ENCODE measurements around the gene SYT9. TPM values are rescaled to one million over a fixed set of nuclear protein-coding genes. Genes with fewer than 3 reads are reported as not detected.

The SYT9 gene
- total RNA-seq, 1 donor from 2014 or later: 0.18 TPM

DNA sequence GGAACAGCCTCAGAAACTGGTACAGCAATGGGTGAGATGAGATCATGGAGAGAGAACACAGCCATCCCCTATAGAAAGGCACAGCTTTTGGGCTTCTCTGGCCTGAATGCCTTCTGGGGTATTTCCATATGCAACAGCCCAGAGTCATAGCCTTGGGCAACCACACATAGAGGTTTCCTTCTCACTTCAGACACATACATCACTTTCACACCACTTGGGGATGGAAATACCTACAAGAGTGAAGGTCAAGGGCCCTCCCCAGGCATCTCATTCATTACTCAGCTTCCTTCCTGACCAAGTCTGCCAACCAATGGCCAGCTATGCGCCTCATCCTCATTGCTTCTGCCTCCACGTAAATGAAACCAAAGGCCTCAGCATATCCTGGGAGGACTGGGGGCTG, 215.9 kb downstream of the SYT9 start:
- intact Hi-C loops (cut with DNase I): no loop called here
- H3K27me3 ChIP-seq (ENCODE audit: low read depth): peaks cover 3% of the 10 kb centered on the region
- TF ChIP-seq, protein P1, sequence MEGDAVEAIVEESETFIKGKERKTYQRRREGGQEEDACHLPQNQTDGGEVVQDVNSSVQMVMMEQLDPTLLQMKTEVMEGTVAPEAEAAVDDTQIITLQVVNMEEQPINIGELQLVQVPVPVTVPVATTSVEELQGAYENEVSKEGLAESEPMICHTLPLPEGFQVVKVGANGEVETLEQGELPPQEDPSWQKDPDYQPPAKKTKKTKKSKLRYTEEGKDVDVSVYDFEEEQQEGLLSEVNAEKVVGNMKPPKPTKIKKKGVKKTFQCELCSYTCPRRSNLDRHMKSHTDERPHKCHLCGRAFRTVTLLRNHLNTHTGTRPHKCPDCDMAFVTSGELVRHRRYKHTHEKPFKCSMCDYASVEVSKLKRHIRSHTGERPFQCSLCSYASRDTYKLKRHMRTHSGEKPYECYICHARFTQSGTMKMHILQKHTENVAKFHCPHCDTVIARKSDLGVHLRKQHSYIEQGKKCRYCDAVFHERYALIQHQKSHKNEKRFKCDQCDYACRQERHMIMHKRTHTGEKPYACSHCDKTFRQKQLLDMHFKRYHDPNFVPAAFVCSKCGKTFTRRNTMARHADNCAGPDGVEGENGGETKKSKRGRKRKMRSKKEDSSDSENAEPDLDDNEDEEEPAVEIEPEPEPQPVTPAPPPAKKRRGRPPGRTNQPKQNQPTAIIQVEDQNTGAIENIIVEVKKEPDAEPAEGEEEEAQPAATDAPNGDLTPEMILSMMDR (IDR thresholded peaks at IDR 0.05): no peak

GRCh38 chr11:7469351-7469865, 217.7 kb downstream of the SYT9 start:
- Histone ChIP-seq H3K9me3 (no peaks in the 10 kb centered on the region), H3K27me3 (ENCODE audit: low read depth) (peaks cover 3% of the 10 kb centered on the region), H3K36me3 (no peaks in the 10 kb centered on the region), H3K4me1 (no peaks in the 10 kb centered on the region), H3K4me3 (no peak overlapping the region), H3K27ac (no peak overlapping the region)
- intact Hi-C loops (cut with DNase I): no loop called here
- no peak for DNase-seq
- TF ChIP-seq, protein P1 (IDR thresholded peaks at IDR 0.05): no peak
- no peak for ATAC-seq

More for the DNA sequence above, 215.9 kb downstream of the SYT9 start:
- DNase-seq (no peak), ATAC-seq (no peak)
- Histone ChIP-seq H3K4me1 (no peaks in the 10 kb centered on the region), H3K27ac (no peak overlapping the region), H3K4me3 (no peak overlapping the region), H3K9me3 (no peaks in the 10 kb centered on the region), H3K36me3 (no peaks in the 10 kb centered on the region)

DNA sequence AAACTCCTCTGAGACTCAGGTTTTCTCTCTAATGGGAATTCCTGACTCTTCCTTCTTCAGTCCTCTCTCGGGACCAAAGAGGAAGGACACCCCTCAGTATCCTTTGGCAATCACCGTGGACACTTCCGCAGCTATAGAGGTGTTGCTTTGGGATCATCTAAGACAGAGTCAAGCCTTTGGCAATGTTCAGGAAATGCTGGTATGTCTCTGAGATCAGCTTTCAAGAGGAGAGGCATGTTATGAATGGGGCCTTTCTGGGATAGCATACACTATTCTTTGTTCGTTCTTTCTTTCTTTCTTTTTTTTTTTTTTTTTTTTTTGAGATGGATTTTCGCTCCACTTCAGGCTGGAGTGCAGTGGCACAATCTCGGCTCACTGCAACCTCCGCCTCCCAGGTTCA, 219.4 kb downstream of the SYT9 start:
- H3K9me3 ChIP-seq: no peaks in the 10 kb centered on the region
- H3K27ac ChIP-seq: no peak overlapping the region
- no peaks in the 10 kb centered on the region for H3K36me3 ChIP-seq
- H3K27me3 ChIP-seq (ENCODE audit: low read depth): peaks cover 3% of the 10 kb centered on the region
- ATAC-seq: no peak
- TF ChIP-seq, protein P1 (IDR thresholded peaks at IDR 0.05): no peak
- no peaks in the 10 kb centered on the region for H3K4me1 ChIP-seq
- H3K4me3 ChIP-seq: no peak overlapping the region
- DNase-seq: no peak
- intact Hi-C loops (cut with DNase I): no loop called here

DNA sequence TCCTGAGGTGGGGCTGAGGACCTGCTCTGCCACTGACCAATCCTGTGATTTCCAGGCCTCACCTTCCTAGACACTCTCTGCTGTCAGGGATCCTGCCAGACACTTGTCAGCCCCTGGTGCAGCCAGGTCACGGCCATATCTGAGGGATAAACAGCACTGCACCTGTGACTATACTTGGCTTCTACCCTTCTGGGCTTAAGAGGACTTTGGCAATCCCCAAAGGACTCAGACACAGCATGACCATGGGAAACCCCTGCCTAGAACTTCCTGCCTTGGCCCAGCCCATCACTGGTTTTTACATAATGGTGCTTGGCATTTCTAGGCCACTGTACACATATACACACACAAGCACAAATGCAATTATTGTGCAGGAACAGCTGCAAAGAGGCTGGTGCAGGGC, 222.0 kb downstream of the SYT9 start:
- intact Hi-C loops (cut with DNase I): no loop called here
- Histone ChIP-seq H3K27ac (no peak overlapping the region), H3K9me3 (no peaks in the 10 kb centered on the region), H3K36me3 (no peaks in the 10 kb centered on the region), H3K4me3 (no peak overlapping the region), H3K4me1 (no peaks in the 10 kb centered on the region), H3K27me3 (ENCODE audit: low read depth) (peaks cover 3% of the 10 kb centered on the region)
- TF ChIP-seq, protein P1 (IDR thresholded peaks at IDR 0.05): no peak
- no peak for DNase-seq
- no peak for ATAC-seq

DNA sequence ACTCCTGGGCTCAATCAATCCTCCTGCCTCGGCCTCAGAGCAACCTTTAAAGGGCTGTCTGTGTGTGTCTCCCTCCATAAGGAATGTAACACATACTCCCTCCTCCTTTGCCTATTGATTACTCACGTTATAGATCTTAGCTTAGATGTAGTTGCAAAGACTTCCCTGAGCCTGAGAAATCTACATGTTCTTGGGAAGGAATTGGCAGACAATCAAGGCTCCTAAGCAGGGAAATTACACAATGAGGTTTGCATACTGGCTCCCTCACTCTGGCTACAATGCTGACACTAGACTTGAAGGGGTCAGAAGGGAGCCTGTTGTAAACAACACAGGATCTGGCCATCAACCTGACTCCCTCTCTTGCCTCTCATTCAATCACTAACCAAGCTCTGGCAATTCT, 228.4 kb downstream of the SYT9 start:
- Histone ChIP-seq H3K36me3 (no peaks in the 10 kb centered on the region), H3K27ac (no peak overlapping the region), H3K4me3 (no peak overlapping the region), H3K9me3 (no peaks in the 10 kb centered on the region), H3K4me1 (peaks cover 14% of the 10 kb centered on the region), H3K27me3 (ENCODE audit: low read depth) (no peaks in the 10 kb centered on the region)
- TF ChIP-seq, protein P1 (IDR thresholded peaks at IDR 0.05): no peak
- intact Hi-C loops (cut with DNase I): no loop called here
- no peak for DNase-seq
- peak; percentile 29 to 37 for ATAC-seq

DNA sequence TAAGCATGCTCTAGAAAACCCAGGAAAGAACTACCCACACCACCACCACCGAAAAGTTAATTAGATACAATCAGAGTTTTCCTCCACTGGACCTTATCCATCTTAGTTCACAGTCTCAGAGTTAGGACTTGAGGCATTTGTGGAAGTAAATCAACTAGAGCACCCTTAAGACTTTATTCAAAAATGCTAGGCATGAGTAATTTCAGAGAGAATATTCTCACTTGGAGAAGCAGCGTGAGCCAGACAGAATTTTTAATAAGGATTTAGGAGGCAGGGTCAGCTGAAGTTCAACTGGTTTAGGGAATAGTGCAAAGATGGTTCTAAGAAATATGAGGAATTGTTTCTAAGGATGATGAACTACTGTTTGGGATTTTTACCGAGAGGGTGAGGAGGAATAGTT, 232.4 kb downstream of the SYT9 start:
- no peak overlapping the region for H3K27ac ChIP-seq
- H3K4me1 ChIP-seq: peaks cover 14% of the 10 kb centered on the region
- H3K4me3 ChIP-seq: no peak overlapping the region
- TF ChIP-seq, protein P1 (IDR thresholded peaks at IDR 0.05): no peak
- no peak for ATAC-seq
- no peaks in the 10 kb centered on the region for H3K9me3 ChIP-seq
- intact Hi-C loops (cut with DNase I): no loop called here
- H3K36me3 ChIP-seq: no peaks in the 10 kb centered on the region
- DNase-seq: no peak
- no peaks in the 10 kb centered on the region for H3K27me3 ChIP-seq (ENCODE audit: low read depth)

Measured in lower lobe of right lung (tissue), 2 donors.